Retinal pigment epithelial cell (primary cell): Measurements from ENCODE around the gene RAI14.

Experiments
- DNase-seq: peaks from one replicate; pipeline ENCODE4 v3.0.0-alpha.2; 2010; ENCODE audit warnings: low read depth
- H3K4me3 ChIP-seq: 2 replicates; pipeline ENCODE4 v1.5.1; 2011; ENCODE audit warnings: mild to moderate bottlenecking, low read length, control low read depth, moderate library complexity
- TF ChIP-seq, protein P1 (sequence below): conservative IDR thresholded peaks from 2 replicates; pipeline ENCODE4 v1.5.1; 2011; ENCODE audit warnings: low read depth, low read length, control low read depth, inconsistent platforms

The RAI14 gene

GRCh38 chr5:34844106-34844505 is 188.0 kb downstream of the RAI14 start:
- TF ChIP-seq, protein P1, sequence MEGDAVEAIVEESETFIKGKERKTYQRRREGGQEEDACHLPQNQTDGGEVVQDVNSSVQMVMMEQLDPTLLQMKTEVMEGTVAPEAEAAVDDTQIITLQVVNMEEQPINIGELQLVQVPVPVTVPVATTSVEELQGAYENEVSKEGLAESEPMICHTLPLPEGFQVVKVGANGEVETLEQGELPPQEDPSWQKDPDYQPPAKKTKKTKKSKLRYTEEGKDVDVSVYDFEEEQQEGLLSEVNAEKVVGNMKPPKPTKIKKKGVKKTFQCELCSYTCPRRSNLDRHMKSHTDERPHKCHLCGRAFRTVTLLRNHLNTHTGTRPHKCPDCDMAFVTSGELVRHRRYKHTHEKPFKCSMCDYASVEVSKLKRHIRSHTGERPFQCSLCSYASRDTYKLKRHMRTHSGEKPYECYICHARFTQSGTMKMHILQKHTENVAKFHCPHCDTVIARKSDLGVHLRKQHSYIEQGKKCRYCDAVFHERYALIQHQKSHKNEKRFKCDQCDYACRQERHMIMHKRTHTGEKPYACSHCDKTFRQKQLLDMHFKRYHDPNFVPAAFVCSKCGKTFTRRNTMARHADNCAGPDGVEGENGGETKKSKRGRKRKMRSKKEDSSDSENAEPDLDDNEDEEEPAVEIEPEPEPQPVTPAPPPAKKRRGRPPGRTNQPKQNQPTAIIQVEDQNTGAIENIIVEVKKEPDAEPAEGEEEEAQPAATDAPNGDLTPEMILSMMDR = no peak
- DNase-seq = no peak
- H3K4me3 ChIP-seq = no peak overlapping the region

- TF ChIP-seq, protein P1 = no peak
- DNase-seq = no peak
- H3K4me3 ChIP-seq = no peak overlapping the region
Observed at GRCh38 chr5:34844999-34845398, 188.9 kb downstream of the RAI14 start.

DNA sequence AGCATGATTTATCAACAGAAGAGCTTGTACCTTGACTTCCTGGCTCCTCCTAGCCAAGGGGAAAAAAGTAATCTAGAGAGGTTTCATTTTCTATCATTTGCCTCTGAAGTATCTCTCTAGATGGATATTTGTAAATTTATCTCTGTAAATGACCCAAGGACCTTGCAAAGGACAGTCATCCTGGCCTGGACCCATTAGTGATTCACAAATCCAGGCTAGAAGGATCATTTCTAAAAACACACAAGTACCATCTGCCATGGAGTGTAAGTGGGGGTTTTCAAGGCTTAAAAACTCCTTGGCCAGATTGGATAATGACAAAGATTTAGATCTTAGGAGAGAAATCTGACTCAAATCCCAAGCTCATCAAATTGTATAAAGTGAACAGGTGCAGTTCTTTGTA is 190.9 kb downstream of the RAI14 start:
- TF ChIP-seq, protein P1 = no peak
- H3K4me3 ChIP-seq = no peak overlapping the region
- no peak for DNase-seq

GRCh38 chr5:34847552-34847951 is 191.4 kb downstream of the RAI14 start:
- DNase-seq = no peak
- no peak overlapping the region for H3K4me3 ChIP-seq
- TF ChIP-seq, protein P1 = no peak

- no peak for DNase-seq
- H3K4me3 ChIP-seq = no peak overlapping the region
- TF ChIP-seq, protein P1 = no peak
Observed at GRCh38 chr5:34848230-34848629, 192.1 kb downstream of the RAI14 start.

DNA sequence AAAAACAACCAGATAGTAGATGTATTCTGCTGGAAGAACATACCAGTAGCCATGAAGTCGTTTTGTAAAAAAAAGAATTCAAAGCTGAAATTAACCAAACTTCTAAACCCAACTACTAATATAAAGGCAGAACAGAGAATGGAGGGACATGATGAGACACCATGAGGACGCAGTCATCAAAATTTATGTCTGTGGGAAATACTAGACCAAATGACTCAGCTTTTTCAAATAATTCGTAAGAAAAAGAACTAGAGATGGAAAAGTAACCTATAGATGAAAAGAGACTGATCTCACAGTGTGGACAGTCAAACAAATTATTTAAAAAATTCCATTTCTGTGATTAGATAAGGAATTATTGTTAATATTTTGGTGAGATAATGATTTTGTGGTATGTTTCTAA is 193.1 kb downstream of the RAI14 start:
- TF ChIP-seq, protein P1 = no peak
- no peak overlapping the region for H3K4me3 ChIP-seq
- no peak for DNase-seq

DNA sequence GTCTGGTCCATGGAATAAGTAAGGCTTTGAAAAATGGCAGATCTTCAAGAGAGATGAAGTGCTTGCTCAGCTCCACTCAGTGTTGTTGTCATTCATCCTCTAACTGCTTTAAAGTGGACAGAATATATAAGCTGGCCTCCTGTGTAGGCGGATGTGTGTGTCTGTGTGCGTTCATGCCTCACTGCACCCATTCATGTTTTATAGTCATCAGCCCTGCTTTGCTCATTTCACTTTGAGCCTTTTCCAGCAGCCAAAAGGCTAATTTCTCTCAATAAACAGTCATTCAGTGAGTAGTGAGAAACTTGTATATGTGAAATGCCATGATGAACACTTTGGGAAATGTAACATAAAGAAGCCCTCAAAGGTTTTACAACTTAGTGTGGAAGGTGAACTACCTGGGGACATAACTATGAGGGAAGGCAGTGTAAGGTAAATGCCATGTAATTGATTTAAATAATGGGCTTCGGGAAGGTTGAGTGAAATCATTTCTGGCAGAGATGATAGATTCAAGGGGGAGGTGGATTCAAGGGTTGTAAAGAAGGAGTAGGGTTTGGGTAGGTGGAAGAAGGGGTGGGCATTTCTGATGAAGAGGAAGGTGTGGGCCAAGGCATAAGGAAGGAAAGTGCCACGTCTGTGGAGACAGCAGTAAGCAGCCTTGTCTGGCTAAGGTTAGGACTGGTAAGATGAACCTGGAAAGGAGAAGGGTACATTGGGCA is 198.5 kb downstream of the RAI14 start:
- no peak overlapping the region for H3K4me3 ChIP-seq
- DNase-seq = peak; percentile 72
- TF ChIP-seq, protein P1 = no peak
